Mammary epithelial cell (primary cell): ENCODE data around the gene BLNK.

Experiments used
- CTCF ChIP-seq, 2 donors: IDR thresholded peaks in 1 of 2; conservative IDR thresholded peaks in 1 of 2; 2 replicates each; pipeline ENCODE4 v1.5.1; 2011 to 2012; ENCODE audit warnings: inconsistent platforms in 2 of 2, low read length in 2 of 2, mild to moderate bottlenecking in 2 of 2, control low read depth in 1 of 2, low read depth in 1 of 2; ENCODE audit not compliant: insufficient read depth in 1 of 2; ENCODE audit errors: extremely low read depth in 1 of 2
- EZH2 ChIP-seq: IDR thresholded peaks from 2 replicates; pipeline ENCODE4 v1.6.1; 2012; ENCODE audit warnings: low read length, inconsistent platforms, borderline replicate concordance

GRCh38 chr10:96304230-96304629, 32.9 kb upstream of the BLNK start, which contains the start of gene DNTT:
- TF ChIP-seq CTCF (conservative IDR thresholded peaks at IDR 0.05 in 1 of 2, IDR thresholded peaks at IDR 0.05 in 1 of 2; ENCODE audit: extremely low read depth in 1 of 2, insufficient read depth in 1 of 2, low read depth in 1 of 2, low read length in 2 of 2) (no peak), EZH2 (no peak)
